Loucy (cell line): ENCODE results near the gene ACTG1.

Source experiments
- EZH2phosphoT487 ChIP-seq: fragments of 200-600 bp; IDR thresholded peaks from 2 replicates; pipeline ENCODE4 v1.6.1; 2018; ENCODE audit warnings: antibody characterized with exemption, mild to moderate bottlenecking, moderate library complexity, borderline replicate concordance
- TF ChIP-seq, protein P1 (sequence below): fragments of 200-600 bp; sonication (generic); conservative IDR thresholded peaks from 2 replicates; pipeline ENCODE4 v1.5.1; 2014; ENCODE audit warnings: mild to moderate bottlenecking, antibody characterized with exemption, low read length

DNA sequence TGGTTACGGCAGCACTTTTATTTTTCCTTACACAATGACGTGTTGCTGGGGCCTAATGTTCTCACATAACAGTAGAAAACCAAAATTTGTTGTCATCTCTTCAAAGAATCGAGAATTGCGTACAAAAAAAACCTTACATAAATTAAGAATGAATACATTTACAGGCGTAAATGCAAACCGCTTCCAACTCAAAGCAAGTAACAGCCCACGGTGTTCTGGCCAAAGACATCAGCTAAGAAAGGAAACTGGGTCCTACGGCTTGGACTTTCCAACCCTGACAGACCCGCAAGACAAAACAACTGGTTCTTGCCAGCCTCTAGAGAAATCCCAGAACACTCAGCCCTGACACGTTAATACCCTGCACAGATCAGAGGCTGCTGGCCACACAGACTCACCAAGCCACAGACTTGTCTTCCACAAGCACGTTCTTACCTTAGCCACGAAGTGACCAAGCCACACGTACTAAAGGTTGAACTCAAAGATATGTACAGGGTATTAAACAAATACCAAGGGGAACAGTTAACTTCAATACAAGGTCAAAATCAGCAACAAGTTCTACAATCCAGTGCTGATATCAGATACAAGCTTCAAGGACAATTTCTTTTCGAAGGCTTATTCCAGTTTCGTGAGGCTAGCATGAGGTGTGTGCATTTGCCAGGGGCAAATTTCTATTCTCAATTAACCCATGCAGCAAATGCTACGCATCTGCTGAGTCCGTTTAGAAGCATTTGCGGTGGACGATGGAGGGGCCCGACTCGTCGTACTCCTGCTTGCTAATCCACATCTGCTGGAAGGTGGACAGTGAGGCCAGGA lies 2.4 kb downstream of the ACTG1 start:
- TF ChIP-seq, protein P1, sequence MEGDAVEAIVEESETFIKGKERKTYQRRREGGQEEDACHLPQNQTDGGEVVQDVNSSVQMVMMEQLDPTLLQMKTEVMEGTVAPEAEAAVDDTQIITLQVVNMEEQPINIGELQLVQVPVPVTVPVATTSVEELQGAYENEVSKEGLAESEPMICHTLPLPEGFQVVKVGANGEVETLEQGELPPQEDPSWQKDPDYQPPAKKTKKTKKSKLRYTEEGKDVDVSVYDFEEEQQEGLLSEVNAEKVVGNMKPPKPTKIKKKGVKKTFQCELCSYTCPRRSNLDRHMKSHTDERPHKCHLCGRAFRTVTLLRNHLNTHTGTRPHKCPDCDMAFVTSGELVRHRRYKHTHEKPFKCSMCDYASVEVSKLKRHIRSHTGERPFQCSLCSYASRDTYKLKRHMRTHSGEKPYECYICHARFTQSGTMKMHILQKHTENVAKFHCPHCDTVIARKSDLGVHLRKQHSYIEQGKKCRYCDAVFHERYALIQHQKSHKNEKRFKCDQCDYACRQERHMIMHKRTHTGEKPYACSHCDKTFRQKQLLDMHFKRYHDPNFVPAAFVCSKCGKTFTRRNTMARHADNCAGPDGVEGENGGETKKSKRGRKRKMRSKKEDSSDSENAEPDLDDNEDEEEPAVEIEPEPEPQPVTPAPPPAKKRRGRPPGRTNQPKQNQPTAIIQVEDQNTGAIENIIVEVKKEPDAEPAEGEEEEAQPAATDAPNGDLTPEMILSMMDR, result no peak
- TF ChIP-seq EZH2phosphoT487, result no peak
